Measurements from ENCODE around the gene CYP3A4. TPM values are rescaled to one million over a fixed set of nuclear protein-coding genes. Genes with fewer than 3 reads are reported as not detected.
"Not testable (repeated sequence)": the region's sequence is repeated elsewhere in the genome, so short reads cannot be mapped to it uniquely, and the experiment has no call there.

CYP3A4 gene
- total RNA-seq, 1 donor from 2014 or later, result 0.24 TPM

GRCh38 chr7:99751322-99752052, 32.5 kb downstream of the CYP3A4 start:
- peak; percentile 94 for ATAC-seq

- no peak for ATAC-seq
These were observed 35.0 kb downstream of the CYP3A4 start for GRCh38 chr7:99748846-99749579.

GRCh38 chr7:99746915-99747314, 37.1 kb downstream of the CYP3A4 start:
- ATAC-seq, result not testable (repeated sequence)

GRCh38 chr7:99745395-99745794, 38.6 kb downstream of the CYP3A4 start:
- not testable (repeated sequence) for ATAC-seq

- no peak for ATAC-seq
These were observed 41.1 kb downstream of the CYP3A4 start for GRCh38 chr7:99742737-99743394.

- no peak for ATAC-seq
These were observed 42.6 kb downstream of the CYP3A4 start for GRCh38 chr7:99741441-99741795.

GRCh38 chr7:99740573-99741440, 43.2 kb downstream of the CYP3A4 start:
- ATAC-seq, result peak; percentile 33

GRCh38 chr7:99739699-99740572, 44.0 kb downstream of the CYP3A4 start:
- no peak for ATAC-seq

- peak; percentile 88 for ATAC-seq
These were observed 46.3 kb downstream of the CYP3A4 start for GRCh38 chr7:99737726-99738125.

GRCh38 chr7:99736667-99737066, 47.3 kb downstream of the CYP3A4 start:
- not testable (repeated sequence) for ATAC-seq

- ATAC-seq, result no peak
These were observed 49.0 kb downstream of the CYP3A4 start, which contains the start of gene CYP3A7 for GRCh38 chr7:99734987-99735386. Gene CYP3A7, minus strand, starts transcription at chr7:99735196. Its CDS starts 103 bp downstream, at chr7:99735093.

GRCh38 chr7:99733448-99733847, 50.5 kb downstream of the CYP3A4 start:
- ATAC-seq, result no peak

GRCh38 chr7:99733003-99733402, 51.0 kb downstream of the CYP3A4 start:
- no peak for ATAC-seq

- no peak for ATAC-seq
These were observed 52.2 kb downstream of the CYP3A4 start for GRCh38 chr7:99731638-99732374.

- ATAC-seq, result no peak
These were observed 53.0 kb downstream of the CYP3A4 start for GRCh38 chr7:99730992-99731391.

GRCh38 chr7:99730238-99730810, 53.7 kb downstream of the CYP3A4 start:
- no peak for ATAC-seq

- ATAC-seq, result peak; percentile 70
These were observed 54.3 kb downstream of the CYP3A4 start for GRCh38 chr7:99729486-99730237.

GRCh38 chr7:99728615-99729014, 55.4 kb downstream of the CYP3A4 start:
- peak; percentile 69 for ATAC-seq

- ATAC-seq, result not testable (repeated sequence)
These were observed 60.8 kb downstream of the CYP3A4 start for GRCh38 chr7:99723201-99723600.
